GM19238 (cell line): ENCODE results near the gene RAB8B.

Experiments
- DNase-seq: peaks from one replicate; pipeline ENCODE4 v3.0.0; 2011; ENCODE audit warnings: low spot score; ENCODE audit not compliant: insufficient read length

Gene RAB8B

GRCh38 chr15:63264688-63265293, 75.4 kb downstream of the RAB8B start:
- no peak for DNase-seq

GRCh38 chr15:63274427-63274826, 85.0 kb downstream of the RAB8B start:
- DNase-seq: no peak

- DNase-seq: no peak
Observed at GRCh38 chr15:63276342-63277037, 87.1 kb downstream of the RAB8B start.

- DNase-seq: peak; percentile 69
Observed at GRCh38 chr15:63277038-63277892, 87.9 kb downstream of the RAB8B start, which contains the start of gene APH1B. Gene APH1B, plus strand, starts transcription at chr15:63277605. Its CDS starts 19 bp downstream, at chr15:63277624.

- DNase-seq: no peak
Observed at GRCh38 chr15:63277893-63278456, 88.6 kb downstream of the RAB8B start.

- no peak for DNase-seq
Observed at GRCh38 chr15:63283126-63283525, 93.7 kb downstream of the RAB8B start.

GRCh38 chr15:63284335-63284734, 94.9 kb downstream of the RAB8B start:
- no peak for DNase-seq

- no peak for DNase-seq
Observed at GRCh38 chr15:63287109-63287508, 97.7 kb downstream of the RAB8B start.

GRCh38 chr15:63288342-63288741, 98.9 kb downstream of the RAB8B start:
- no peak for DNase-seq

- peak; percentile 19 for DNase-seq
Observed at GRCh38 chr15:63288778-63289378, 99.5 kb downstream of the RAB8B start.

GRCh38 chr15:63291507-63291906, 102.1 kb downstream of the RAB8B start:
- DNase-seq: no peak

- DNase-seq: no peak
Observed at GRCh38 chr15:63292241-63292640, 102.8 kb downstream of the RAB8B start.

- DNase-seq: no peak
Observed at GRCh38 chr15:63292771-63293170, 103.4 kb downstream of the RAB8B start.

- DNase-seq: no peak
Observed at GRCh38 chr15:63294359-63294758, 105.0 kb downstream of the RAB8B start.

- DNase-seq: no peak
Observed at GRCh38 chr15:63295341-63295740, 105.9 kb downstream of the RAB8B start.

GRCh38 chr15:63296195-63296594, 106.8 kb downstream of the RAB8B start:
- DNase-seq: no peak

- DNase-seq: no peak
Observed at GRCh38 chr15:63299943-63300575, 110.7 kb downstream of the RAB8B start.

- DNase-seq: no peak
Observed at GRCh38 chr15:63301088-63301487, 111.7 kb downstream of the RAB8B start.

- DNase-seq: no peak
Observed at GRCh38 chr15:63305260-63305659, 115.9 kb downstream of the RAB8B start.

GRCh38 chr15:63306492-63307073, 117.2 kb downstream of the RAB8B start:
- DNase-seq: no peak

GRCh38 chr15:63308491-63308890, 119.1 kb downstream of the RAB8B start:
- DNase-seq: no peak
